Measurements from ENCODE around the gene ZNF443. TPM values are rescaled to one million over a fixed set of nuclear protein-coding genes. Genes with fewer than 3 reads are reported as not detected.
A peak's percentile ranks its signal among the peaks of the same experiment; 100 is the strongest.
"Not testable (repeated sequence)": the region's sequence is repeated elsewhere in the genome, so short reads cannot be mapped to it uniquely, and the experiment has no call there.

The ZNF443 gene
- total RNA-seq (2021) (4.3 and 5.2 TPM in 2 replicates), Bru-seq, nascent RNA (percentile 68 among the genes with signal in this experiment), BruChase-seq, experiment 1, labeled RNA remaining after a 2-hour chase (percentile 88 among the genes with signal in this experiment), BruChase-seq, experiment 2, labeled RNA remaining after a 6-hour chase (percentile 66 among the genes with signal in this experiment)
- long read RNA-seq, partial matches to known transcripts, result 0 of 4 reads
- long read RNA-seq, other reads (novel, unspliced or antisense), result 0 of 4 reads

GRCh38 chr19:12440541-12441316 is at the start of gene ZNF443:
Gene ZNF443 (minus strand): TSS chr19:12441021. CDS start chr19:12440914, 107 bp downstream.
- ChIA-PET POLR2A (ENCODE audit: low non-redundant PET) (no interaction called here), CTCF (no interaction called here)
- no peak for TF ChIP-seq EZH2 (IDR thresholded peaks at IDR 0.05; ENCODE audit: borderline replicate concordance, low read depth, low read length, poor library complexity, severe bottlenecking)
- DNase-seq (ENCODE audit: low spot score), result peak; percentile 99
- Histone ChIP-seq H3K36me3 (ENCODE audit: insufficient read depth, low read length, poor library complexity, severe bottlenecking) (no peaks in the 10 kb centered on the region), H3K4me3 (ENCODE audit: low read depth, low read length, poor library complexity, severe bottlenecking) (peak within 1 kb of the TSS; percentile 65), H3K4me1 (ENCODE audit: insufficient read depth, low read length, poor library complexity, severe bottlenecking) (no peaks in the 10 kb centered on the region), H3K27me3 (replicated peaks; ENCODE audit: insufficient read depth, low read depth, low read length, poor library complexity) (no peaks in the 10 kb centered on the region), H3K27ac (ENCODE audit: low read depth, low read length, poor library complexity, severe bottlenecking) (peak within 1 kb of the TSS; percentile 61), H3K9me3 (ENCODE audit: low read depth, low read length, poor library complexity, severe bottlenecking) (no peaks in the 10 kb centered on the region)
- intact Hi-C loops (cut with micrococcal nuclease; ENCODE audit: unreplicated experiment), result no loop called here
- BruUV-seq (replicated peaks), result no TSS peak

GRCh38 chr19:12486265-12486783 is 45.5 kb upstream of the ZNF443 start:
- H3K27ac ChIP-seq (ENCODE audit: low read depth, low read length, poor library complexity, severe bottlenecking); intact Hi-C loops (cut with micrococcal nuclease; ENCODE audit: unreplicated experiment); H3K36me3 ChIP-seq (ENCODE audit: insufficient read depth, low read length, poor library complexity, severe bottlenecking); H3K4me3 ChIP-seq (ENCODE audit: low read depth, low read length, poor library complexity, severe bottlenecking); H3K27me3 ChIP-seq (replicated peaks; ENCODE audit: insufficient read depth, low read depth, low read length, poor library complexity); CTCF ChIA-PET; H3K4me1 ChIP-seq (ENCODE audit: insufficient read depth, low read length, poor library complexity, severe bottlenecking); DNase-seq (ENCODE audit: low spot score); BruUV-seq (replicated peaks); H3K9me3 ChIP-seq (ENCODE audit: low read depth, low read length, poor library complexity, severe bottlenecking); POLR2A ChIA-PET (ENCODE audit: low non-redundant PET): not testable (repeated sequence)

GRCh38 chr19:12485571-12485970 is 44.8 kb upstream of the ZNF443 start:
- Histone ChIP-seq H3K27ac (ENCODE audit: low read depth, low read length, poor library complexity, severe bottlenecking) (no peak overlapping the region), H3K4me1 (ENCODE audit: insufficient read depth, low read length, poor library complexity, severe bottlenecking) (no peaks in the 10 kb centered on the region), H3K36me3 (ENCODE audit: insufficient read depth, low read length, poor library complexity, severe bottlenecking) (no peaks in the 10 kb centered on the region), H3K9me3 (ENCODE audit: low read depth, low read length, poor library complexity, severe bottlenecking) (no peaks in the 10 kb centered on the region), H3K27me3 (replicated peaks; ENCODE audit: insufficient read depth, low read depth, low read length, poor library complexity) (no peaks in the 10 kb centered on the region), H3K4me3 (ENCODE audit: low read depth, low read length, poor library complexity, severe bottlenecking) (no peak overlapping the region)
- DNase-seq (ENCODE audit: low spot score), result no peak
- no peak for TF ChIP-seq CTCF (conservative IDR thresholded peaks at IDR 0.05; ENCODE audit: low read depth, low read length)
- no peak for TF ChIP-seq EZH2 (IDR thresholded peaks at IDR 0.05; ENCODE audit: borderline replicate concordance, low read depth, low read length, poor library complexity, severe bottlenecking)
- POLR2A ChIA-PET (ENCODE audit: low non-redundant PET), result no interaction called here
- CTCF ChIA-PET, result no interaction called here
- intact Hi-C loops (cut with micrococcal nuclease; ENCODE audit: unreplicated experiment), result no loop called here
- BruUV-seq (replicated peaks), result no TSS peak

- CTCF ChIA-PET, result no interaction called here
- H3K27me3 ChIP-seq (replicated peaks; ENCODE audit: insufficient read depth, low read depth, low read length, poor library complexity), result no peaks in the 10 kb centered on the region
- no peaks in the 10 kb centered on the region for H3K9me3 ChIP-seq (ENCODE audit: low read depth, low read length, poor library complexity, severe bottlenecking)
- TF ChIP-seq EZH2 (IDR thresholded peaks at IDR 0.05; ENCODE audit: borderline replicate concordance, low read depth, low read length, poor library complexity, severe bottlenecking) (no peak), CTCF (conservative IDR thresholded peaks at IDR 0.05; ENCODE audit: low read depth, low read length) (no peak)
- intact Hi-C loops (cut with micrococcal nuclease; ENCODE audit: unreplicated experiment), result no loop called here
- no peaks in the 10 kb centered on the region for H3K4me1 ChIP-seq (ENCODE audit: insufficient read depth, low read length, poor library complexity, severe bottlenecking)
- no TSS peak for BruUV-seq (replicated peaks)
- no peak for DNase-seq (ENCODE audit: low spot score)
- H3K27ac ChIP-seq (ENCODE audit: low read depth, low read length, poor library complexity, severe bottlenecking), result no peak overlapping the region
- no peaks in the 10 kb centered on the region for H3K36me3 ChIP-seq (ENCODE audit: insufficient read depth, low read length, poor library complexity, severe bottlenecking)
- H3K4me3 ChIP-seq (ENCODE audit: low read depth, low read length, poor library complexity, severe bottlenecking), result peak overlapping the region; percentile 92
- POLR2A ChIA-PET (ENCODE audit: low non-redundant PET), result no interaction called here
Observed at GRCh38 chr19:12485052-12485416, 44.2 kb upstream of the ZNF443 start.
